Small intestine (tissue), 7 donors: ENCODE results near the gene BUD13. TPM values are rescaled to one million over a fixed set of nuclear protein-coding genes. Genes with fewer than 3 reads are reported as not detected.

Source experiments
- DNase-seq, 2 donors: peaks; one replicate each; pipeline versions ENCODE4 v3.0.0 to v3.0.0-alpha.2; 2013
- FAIRE-seq: peaks from 2 replicates; lab custom pipeline; 2012; peaks lifted over from hg19 to GRCh38; lab: Jason Lieb, UNC
- H3K27ac ChIP-seq, 3 donors: one replicate each; pipeline ENCODE4 v1.5.1; 2013; ENCODE audit warnings: low read length in 2 of 3, mild to moderate bottlenecking in 2 of 3, control low read depth in 1 of 3, inconsistent platforms in 1 of 3, low read depth in 1 of 3, moderate library complexity in 1 of 3
- H3K27me3 ChIP-seq, 3 donors: one replicate each; pipeline ENCODE4 v1.6.1; 2013; ENCODE audit warnings: low read length in 3 of 3, inconsistent platforms in 1 of 3; ENCODE audit not compliant: control insufficient read depth in 3 of 3, insufficient read depth in 3 of 3
- H3K36me3 ChIP-seq, 3 donors: one replicate each; pipeline ENCODE4 v1.6.1; 2013; ENCODE audit warnings: low read length in 3 of 3, inconsistent platforms in 1 of 3, low read depth in 1 of 3, mild to moderate bottlenecking in 1 of 3, moderate library complexity in 1 of 3; ENCODE audit not compliant: control insufficient read depth in 3 of 3, insufficient read depth in 2 of 3
- H3K4me1 ChIP-seq, 3 donors: one replicate each; pipeline ENCODE4 v1.6.1; 2013; ENCODE audit warnings: low read length in 2 of 3, inconsistent platforms in 1 of 3, low read depth in 1 of 3, mild to moderate bottlenecking in 1 of 3, moderate library complexity in 1 of 3; ENCODE audit not compliant: control insufficient read depth in 3 of 3, insufficient read depth in 2 of 3
- H3K4me3 ChIP-seq, 3 donors: one replicate each; pipeline ENCODE4 v1.5.1; 2013; ENCODE audit warnings: low read length in 3 of 3, control low read depth in 1 of 3, inconsistent platforms in 1 of 3, low read depth in 1 of 3, mild to moderate bottlenecking in 1 of 3, moderate library complexity in 1 of 3
- H3K9me3 ChIP-seq, 2 donors: one replicate each; pipeline ENCODE4 v1.6.1; 2013; ENCODE audit warnings: low read depth in 1 of 2, low read length in 1 of 2; ENCODE audit not compliant: control insufficient read depth in 2 of 2, insufficient read depth in 1 of 2
- WGBS, 3 donors: extraction: QIAGEN DNeasy Blood & Tissue Kit; methylation state at CpG; one replicate each; pipeline ENCODE4 v1.1.7; 2013; 5-methylcytosine and 5-hydroxymethylcytosine counted together
- polyA plus RNA-seq, 4 donors: library from polyadenylated mRNA; stranded (reverse) in 3 of 4; unstranded in 1 of 4; fragments of 200-250 nt in 3 of 4; fragments of 120-200 nt in 1 of 4; gene quantifications; one replicate each; pipeline versions ENCODE4 v1.2.1 to v1.2.3, GENCODE V29; 2013
- donor health status: healthy with polysubstance abuse.
- donor health status: control.
- donor health status: control.
- donor health status: Bipolar disorder and iron deficiency.
- donor health status: healthy.

BUD13 gene
- polyA plus RNA-seq, 4 donors, result 13.6 to 29.1 (median 20.0) TPM

- Histone ChIP-seq H3K27ac (no peak overlapping the region), H3K4me3 (no peak overlapping the region), H3K4me1 (peaks cover 0 to 1% (median 0%) of the 10 kb centered on the region in 3 donors), H3K36me3 (no peaks in the 10 kb centered on the region), H3K27me3 (peaks cover 0 to 10% (median 0%) of the 10 kb centered on the region in 3 donors), H3K9me3 (no peaks in the 10 kb centered on the region)
- FAIRE-seq (no peak), DNase-seq (no peak)
- WGBS, 3 donors, result 77 to 84% (median 78%) methylated on average over 2 of the region's 2 CpGs
Measured at GRCh38 chr11:116701876-116702275, 70.9 kb downstream of the BUD13 start.

- H3K9me3 ChIP-seq, result no peaks in the 10 kb centered on the region
- H3K4me1 ChIP-seq, result no peaks in the 10 kb centered on the region
- no peak overlapping the region for H3K4me3 ChIP-seq
- FAIRE-seq (no peak), DNase-seq (no peak)
- H3K36me3 ChIP-seq, result no peaks in the 10 kb centered on the region
- peaks cover 0 to 7% (median 0%) of the 10 kb centered on the region in 3 donors for H3K27me3 ChIP-seq
- 88 to 94% (median 91%) methylated on average over 7 of the region's 7 CpGs for WGBS, 3 donors
- no peak overlapping the region for H3K27ac ChIP-seq
Measured at GRCh38 chr11:116701297-116701801, 71.4 kb downstream of the BUD13 start.

- Histone ChIP-seq H3K4me3 (no peak overlapping the region), H3K36me3 (no peaks in the 10 kb centered on the region), H3K4me1 (no peaks in the 10 kb centered on the region), H3K9me3 (no peaks in the 10 kb centered on the region), H3K27me3 (peaks cover 0 to 4% (median 0%) of the 10 kb centered on the region in 3 donors), H3K27ac (no peak overlapping the region)
- 92 to 93% (median 93%) methylated on average over 6 of the region's 6 CpGs for WGBS, 3 donors
- FAIRE-seq, result no peak
- DNase-seq, result no peak
Measured at GRCh38 chr11:116700586-116701220, 72.1 kb downstream of the BUD13 start.

Other genes with a start within 250 kb of the BUD13 start
- 10 to 100 TPM; 24.5 to 42.9 (median 28.2) TPM for gene ZPR1, start 15.0 kb upstream of the BUD13 start, polyA plus RNA-seq
- under 1 TPM in 2 of 4 donors, not detected in 2; 0.22 to 0.43 TPM for gene APOA5, start 18.9 kb upstream of the BUD13 start, polyA plus RNA-seq
- gene APOA4, start 50.3 kb upstream of the BUD13 start, polyA plus RNA-seq, result 1,000 to 10,000 TPM in 2 of 4 donors, 100 to 1,000 TPM in 2; 338 to 9,049 (median 4,672) TPM
- gene APOC3, start 56.9 kb upstream of the BUD13 start, polyA plus RNA-seq, result over 10,000 TPM in 1 of 4 donors, 1,000 to 10,000 TPM in 2, 100 to 1,000 TPM in 1; 273 to 10,182 (median 3,455) TPM
- gene APOA1, start 64.6 kb upstream of the BUD13 start, polyA plus RNA-seq, result over 10,000 TPM in 2 of 4 donors, 1,000 to 10,000 TPM in 1, 10 to 100 TPM in 1; 62.3 to 22,236 (median 8,002) TPM